ENCODE data around the gene SETD2. TPM values are rescaled to one million over a fixed set of nuclear protein-coding genes. Genes with fewer than 3 reads are reported as not detected.

The SETD2 gene
- total RNA-seq, 2 experiments from 2014 or later = 27.7 to 28.1 TPM

- peaks cover 2% of the 10 kb centered on the region for H3K4me1 Mint-ChIP-seq (ENCODE audit: low read depth)
- peaks cover 20% of the 10 kb centered on the region for H3K36me3 Mint-ChIP-seq (ENCODE audit: low read depth)
- no peak overlapping the region for H3K27ac Mint-ChIP-seq
- no peak overlapping the region for H3K4me3 Mint-ChIP-seq
- no peak for DNase-seq
- CTCF ChIA-PET = no interaction called here
- intact Hi-C loops (cut with micrococcal nuclease) = loop anchor here (5.0 kb wide), 1 partner anchor 319 kb away; no protein-coding TSS in a partner anchor
- H3K27me3 Mint-ChIP-seq (ENCODE audit: low read depth) = no peaks in the 10 kb centered on the region
- H3K9me3 Mint-ChIP-seq = no peaks in the 10 kb centered on the region
Observed at GRCh38 chr3:47003461-47004368, 160.2 kb downstream of the SETD2 start.

- peaks cover 21% of the 10 kb centered on the region for H3K36me3 Mint-ChIP-seq (ENCODE audit: low read depth)
- CTCF ChIA-PET = no interaction called here
- H3K27me3 Mint-ChIP-seq (ENCODE audit: low read depth) = no peaks in the 10 kb centered on the region
- no peak overlapping the region for H3K4me3 Mint-ChIP-seq
- no peaks in the 10 kb centered on the region for H3K9me3 Mint-ChIP-seq
- no peak overlapping the region for H3K27ac Mint-ChIP-seq
- intact Hi-C loops (cut with micrococcal nuclease) = loop anchor here (5.0 kb wide), 1 partner anchor 319 kb away; no protein-coding TSS in a partner anchor
- no peak for DNase-seq
- H3K4me1 Mint-ChIP-seq (ENCODE audit: low read depth) = peaks cover 1% of the 10 kb centered on the region
Observed at GRCh38 chr3:47003056-47003410, 160.9 kb downstream of the SETD2 start.

DNA sequence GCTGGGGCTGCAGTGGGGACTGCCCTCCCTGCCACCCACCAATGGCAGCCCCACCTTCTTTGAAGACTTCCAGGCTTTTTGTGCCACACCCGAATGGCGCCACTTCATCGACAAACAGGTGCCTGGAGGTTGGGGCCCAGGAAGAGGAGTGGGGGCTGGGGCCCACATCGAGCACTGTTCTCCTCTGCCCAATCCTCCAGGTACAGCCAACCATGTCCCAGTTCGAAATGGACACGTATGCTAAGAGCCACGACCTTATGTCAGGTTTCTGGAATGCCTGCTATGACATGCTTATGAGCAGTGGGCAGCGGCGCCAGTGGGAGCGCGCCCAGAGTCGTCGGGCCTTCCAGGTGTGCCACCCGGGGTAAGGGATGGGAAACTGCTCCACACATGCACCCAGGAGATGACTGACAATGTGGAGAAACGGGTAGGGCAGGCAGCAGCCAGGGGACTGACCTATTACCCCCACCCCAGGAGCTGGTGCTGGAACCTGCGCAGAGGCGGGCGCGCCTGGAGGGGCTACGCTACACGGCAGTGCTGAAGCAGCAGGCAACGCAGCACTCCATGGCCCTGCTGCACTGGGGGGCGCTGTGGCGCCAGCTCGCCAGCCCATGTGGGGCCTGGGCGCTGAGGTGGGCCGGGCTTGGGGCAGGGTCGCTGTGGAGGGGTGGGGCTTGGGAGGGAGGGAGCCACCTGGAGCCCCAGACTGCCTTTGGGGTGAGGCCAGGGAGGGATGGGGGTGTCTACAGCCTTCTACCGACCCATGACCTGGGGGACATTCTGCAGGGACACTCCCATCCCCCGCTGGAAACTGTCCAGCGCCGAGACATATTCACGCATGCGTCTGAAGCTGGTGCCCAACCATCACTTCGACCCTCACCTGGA lies 161.5 kb downstream of the SETD2 start:
- Mint-ChIP-seq H3K9me3 (no peaks in the 10 kb centered on the region), H3K4me1 (ENCODE audit: low read depth) (peaks cover 1% of the 10 kb centered on the region), H3K36me3 (ENCODE audit: low read depth) (peaks cover 21% of the 10 kb centered on the region), H3K27ac (no peak overlapping the region), H3K27me3 (ENCODE audit: low read depth) (no peaks in the 10 kb centered on the region), H3K4me3 (no peak overlapping the region)
- CTCF ChIA-PET = no interaction called here
- intact Hi-C loops (cut with micrococcal nuclease) = loop anchor here (5.0 kb wide), 1 partner anchor 320 kb away; no protein-coding TSS in a partner anchor
- DNase-seq = no peak

GRCh38 chr3:47001731-47002170 lies 162.2 kb downstream of the SETD2 start:
- intact Hi-C loops (cut with micrococcal nuclease) = loop anchor here (5.0 kb wide), 1 partner anchor 321 kb away; no protein-coding TSS in a partner anchor
- no peak overlapping the region for H3K4me3 Mint-ChIP-seq
- peaks cover 1% of the 10 kb centered on the region for H3K4me1 Mint-ChIP-seq (ENCODE audit: low read depth)
- peaks cover 19% of the 10 kb centered on the region for H3K36me3 Mint-ChIP-seq (ENCODE audit: low read depth)
- CTCF ChIA-PET = no interaction called here
- no peaks in the 10 kb centered on the region for H3K27me3 Mint-ChIP-seq (ENCODE audit: low read depth)
- no peaks in the 10 kb centered on the region for H3K9me3 Mint-ChIP-seq
- no peak overlapping the region for H3K27ac Mint-ChIP-seq
- DNase-seq = no peak

GRCh38 chr3:47000922-47001730 lies 162.8 kb downstream of the SETD2 start:
- peaks cover 1% of the 10 kb centered on the region for H3K4me1 Mint-ChIP-seq (ENCODE audit: low read depth)
- DNase-seq = no peak

GRCh38 chr3:47000198-47000815 lies 163.6 kb downstream of the SETD2 start:
- H3K27me3 Mint-ChIP-seq (ENCODE audit: low read depth) = no peaks in the 10 kb centered on the region
- no peak overlapping the region for H3K27ac Mint-ChIP-seq
- no peak for DNase-seq
- peaks cover 17% of the 10 kb centered on the region for H3K36me3 Mint-ChIP-seq (ENCODE audit: low read depth)
- H3K4me1 Mint-ChIP-seq (ENCODE audit: low read depth) = peaks cover 1% of the 10 kb centered on the region
- intact Hi-C loops (cut with micrococcal nuclease) = loop anchor here (5.0 kb wide), 1 partner anchor 322 kb away; no protein-coding TSS in a partner anchor
- CTCF ChIA-PET = interaction anchor here (2.4 kb wide), 1 partner anchor 81 kb away, joined by 7 read pairs; no protein-coding TSS in a partner anchor
- H3K9me3 Mint-ChIP-seq = no peaks in the 10 kb centered on the region
- no peak overlapping the region for H3K4me3 Mint-ChIP-seq

More at GRCh38 chr3:47000922-47001730, 162.8 kb downstream of the SETD2 start:
- CTCF ChIA-PET = no interaction called here
- Mint-ChIP-seq H3K9me3 (no peaks in the 10 kb centered on the region), H3K36me3 (ENCODE audit: low read depth) (peaks cover 17% of the 10 kb centered on the region), H3K27me3 (ENCODE audit: low read depth) (no peaks in the 10 kb centered on the region), H3K4me3 (no peak overlapping the region), H3K27ac (no peak overlapping the region)
- intact Hi-C loops (cut with micrococcal nuclease) = loop anchor here (5.0 kb wide), 1 partner anchor 321 kb away; no protein-coding TSS in a partner anchor

- Mint-ChIP-seq H3K9me3 (no peaks in the 10 kb centered on the region), H3K4me1 (ENCODE audit: low read depth) (peaks cover 1% of the 10 kb centered on the region), H3K4me3 (no peak overlapping the region), H3K27me3 (ENCODE audit: low read depth) (no peaks in the 10 kb centered on the region), H3K27ac (no peak overlapping the region), H3K36me3 (ENCODE audit: low read depth) (peaks cover 17% of the 10 kb centered on the region)
- intact Hi-C loops (cut with micrococcal nuclease) = loop anchor here (5.0 kb wide), 2 partner anchors 292 to 323 kb away; no protein-coding TSS in a partner anchor
- DNase-seq = no peak
- CTCF ChIA-PET = interaction anchor here (0.5 to 2.4 kb wide), 6 partner anchors 20 to 80 kb away, joined by 3 to 15 read pairs (median 8); partner anchors contain the start of gene NBEAL2
Observed at GRCh38 chr3:46999516-47000197, 164.3 kb downstream of the SETD2 start.

DNA sequence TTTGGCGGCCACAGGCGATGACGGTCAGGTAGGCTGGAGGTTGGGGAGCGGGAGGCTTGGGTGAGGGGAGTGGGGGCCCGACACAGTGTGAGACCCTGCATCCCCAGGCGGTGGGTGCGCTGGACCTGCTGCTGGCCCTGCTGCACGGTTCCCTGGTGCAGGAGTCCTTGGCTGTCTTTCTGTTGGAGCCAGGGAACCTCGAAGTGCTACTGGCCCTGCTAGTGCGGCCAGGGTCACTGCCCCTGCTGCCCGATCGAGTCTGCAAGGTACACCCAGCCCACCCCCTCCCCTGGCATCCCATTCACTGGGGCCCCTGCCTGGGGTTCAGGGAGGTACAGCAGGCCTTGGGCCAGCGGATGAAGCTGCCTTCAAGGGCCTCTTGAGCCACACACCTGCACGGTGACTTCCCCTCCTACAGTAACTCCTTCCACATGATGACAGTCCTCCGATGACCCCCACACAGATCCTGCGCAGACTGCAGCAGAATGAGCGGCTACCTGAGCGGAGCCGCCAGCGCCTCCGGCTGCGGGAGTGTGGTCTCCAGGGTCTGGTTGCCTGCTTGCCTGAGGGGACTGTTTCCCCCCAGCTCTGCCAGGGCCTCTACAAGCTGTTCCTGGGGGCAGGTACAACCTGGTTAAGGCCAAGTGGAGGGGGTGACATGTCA lies 164.9 kb downstream of the SETD2 start:
- no peak for DNase-seq
- peaks cover 1% of the 10 kb centered on the region for H3K4me1 Mint-ChIP-seq (ENCODE audit: low read depth)
- peaks cover 17% of the 10 kb centered on the region for H3K36me3 Mint-ChIP-seq (ENCODE audit: low read depth)
- H3K27me3 Mint-ChIP-seq (ENCODE audit: low read depth) = no peaks in the 10 kb centered on the region
- H3K27ac Mint-ChIP-seq = no peak overlapping the region
- intact Hi-C loops (cut with micrococcal nuclease) = loop anchor here (1.0 to 5.0 kb wide), 3 partner anchors 76 to 292 kb away; no protein-coding TSS in a partner anchor
- H3K9me3 Mint-ChIP-seq = no peaks in the 10 kb centered on the region
- CTCF ChIA-PET = interaction anchor here (0.5 to 2.4 kb wide), 11 partner anchors 13 to 128 kb away, joined by 3 to 15 read pairs (median 4); partner anchors contain the start of gene NBEAL2
- H3K4me3 Mint-ChIP-seq = no peak overlapping the region

- Mint-ChIP-seq H3K4me1 (ENCODE audit: low read depth) (peaks cover 1% of the 10 kb centered on the region), H3K27ac (no peak overlapping the region)
- intact Hi-C loops (cut with micrococcal nuclease) = loop anchor here (1.0 to 5.0 kb wide), 3 partner anchors 75 to 291 kb away; no protein-coding TSS in a partner anchor
Observed at GRCh38 chr3:46998121-46998851, 165.6 kb downstream of the SETD2 start.

More at GRCh38 chr3:46998121-46998851, 165.6 kb downstream of the SETD2 start:
- CTCF ChIA-PET = interaction anchor here (0.6 to 2.4 kb wide), 18 partner anchors 12 to 825 kb away, joined by 3 to 15 read pairs (median 3); partner anchors contain the start of gene NBEAL2
- DNase-seq = peak; percentile 81
- Mint-ChIP-seq H3K27me3 (ENCODE audit: low read depth) (no peaks in the 10 kb centered on the region), H3K4me3 (no peak overlapping the region), H3K36me3 (ENCODE audit: low read depth) (peaks cover 13% of the 10 kb centered on the region), H3K9me3 (no peaks in the 10 kb centered on the region)
